Fibroblast of skin of abdomen (primary cell): ENCODE data around the gene ICA1L.

Experiments used
- DNase-seq: peaks from one replicate; pipeline ENCODE4 v3.0.0-alpha.2; 2013

The ICA1L gene

DNA sequence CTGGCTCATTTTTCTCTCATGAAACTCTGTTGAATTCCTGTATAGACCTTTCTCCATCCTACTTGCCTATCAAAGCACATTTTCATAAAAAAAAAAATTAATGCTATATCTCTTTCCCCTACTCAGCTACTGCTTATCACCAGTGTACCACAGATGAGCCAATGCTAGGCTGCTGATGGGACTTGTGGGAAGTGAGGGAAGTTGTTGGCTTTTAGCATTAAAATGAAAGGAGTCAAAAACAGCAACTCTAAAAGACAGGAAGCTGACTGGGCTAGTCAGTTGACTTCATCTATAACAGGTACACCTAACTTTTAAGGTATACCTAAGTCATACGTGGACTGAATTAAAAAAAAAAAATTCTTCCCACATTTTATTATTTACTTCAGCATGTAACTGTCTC lies 134.7 kb downstream of the ICA1L start:
- no peak for DNase-seq

DNA sequence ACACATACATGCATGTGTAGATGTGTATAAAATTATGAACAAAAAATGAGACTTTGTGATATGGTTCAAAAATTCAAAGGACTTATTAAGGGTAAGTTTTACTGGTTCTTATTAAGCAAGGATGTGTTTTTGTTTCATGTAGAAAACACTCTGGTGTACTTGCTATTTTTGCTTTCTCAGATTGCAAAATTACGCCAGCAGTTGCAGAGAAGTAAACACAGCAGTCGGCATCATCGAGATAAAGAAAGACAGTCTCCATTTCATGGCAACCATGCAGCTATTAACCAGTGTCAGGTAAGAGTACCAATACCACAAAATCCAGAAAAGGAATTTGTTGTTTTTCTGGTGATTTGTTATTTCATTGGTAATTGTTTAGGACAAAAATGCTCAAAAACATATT lies 145.5 kb downstream of the ICA1L start:
- no peak for DNase-seq

DNA sequence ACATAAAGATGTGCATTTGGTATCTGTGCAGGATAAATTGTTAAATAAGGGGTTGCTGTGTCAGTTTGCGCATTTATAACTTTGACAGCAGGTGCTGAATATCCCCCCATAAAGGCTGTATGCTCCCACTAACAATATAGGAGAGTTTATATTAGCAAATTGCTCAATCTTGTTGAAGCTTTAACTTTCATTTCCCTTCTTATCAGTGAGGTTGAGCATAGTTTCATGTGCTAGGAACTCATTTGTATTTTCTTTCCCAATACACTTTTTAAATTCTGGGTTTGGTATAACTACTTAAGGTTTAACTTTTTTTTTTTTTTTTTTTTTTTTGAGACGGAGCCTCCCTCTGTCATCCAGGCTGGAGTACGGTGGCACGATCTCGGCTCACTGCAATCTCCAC lies 147.8 kb downstream of the ICA1L start:
- no peak for DNase-seq
